SU-DHL-6 (cell line): ENCODE measurements around the gene NRL.

ENCODE experiments used
- H2AFZ ChIP-seq: fragments of 200-600 bp; sonication (generic); 2 replicates; pipeline ENCODE4 v1.6.1; 2014; ENCODE audit warnings: low read depth, mild to moderate bottlenecking, moderate library complexity, mixed read lengths, antibody characterized with exemption, low read length; ENCODE audit not compliant: severe bottlenecking
- H3F3A ChIP-seq: fragments of 200-600 bp; shearing (Covaris generic); 2 replicates; pipeline ENCODE4 v1.6.0; 2016; ENCODE audit warnings: antibody characterized with exemption, mild to moderate bottlenecking; ENCODE audit not compliant: insufficient read depth
- H3K27ac ChIP-seq: fragments of 200-600 bp; sonication (generic); 2 replicates; pipeline ENCODE4 v1.5.1; 2016; ENCODE audit warnings: low read depth, mild to moderate bottlenecking, low read length, moderate library complexity, mixed read lengths
- H3K27me3 ChIP-seq: fragments of 200-600 bp; sonication (generic), shearing (Covaris generic); 2 replicates; pipeline ENCODE4 v1.6.0; 2014; ENCODE audit warnings: mild to moderate bottlenecking, low read length
- H3K36me3 ChIP-seq: fragments of 200-600 bp; sonication (generic); 2 replicates; pipeline ENCODE4 v1.6.1; 2014; ENCODE audit warnings: mild to moderate bottlenecking, low read length, mixed read lengths
- H3K4me2 ChIP-seq: fragments of 300-600, 200-600 bp; shearing (Covaris generic), sonication (generic); 2 replicates; pipeline ENCODE4 v1.6.0; 2014; ENCODE audit warnings: low read length, low read depth, mild to moderate bottlenecking; ENCODE audit not compliant: poor library complexity, severe bottlenecking
- H3K4me3 ChIP-seq: fragments of 200-600 bp; sonication (generic); 2 replicates; pipeline ENCODE4 v1.5.1; 2014; ENCODE audit warnings: antibody characterized with exemption, low read length, mild to moderate bottlenecking, mixed read lengths; ENCODE audit not compliant: insufficient read depth, poor library complexity, severe bottlenecking
- H3K79me2 ChIP-seq: fragments of 200-600 bp; sonication (generic); 2 replicates; pipeline ENCODE4 v1.6.1; 2014; ENCODE audit warnings: mild to moderate bottlenecking, low read length, moderate library complexity; ENCODE audit not compliant: insufficient read depth
- H3K9ac ChIP-seq: fragments of 200-600 bp; sonication (generic); 2 replicates; pipeline ENCODE4 v1.7.0; 2014; ENCODE audit warnings: mild to moderate bottlenecking, low read length
- H3K9me2 ChIP-seq: fragments of 200-600 bp; sonication (generic); replicated peaks from 2 replicates; pipeline ENCODE4 v1.6.1; 2014; ENCODE audit warnings: low read length; ENCODE audit not compliant: insufficient read depth
- H3K9me3 ChIP-seq: fragments of 200-600 bp; sonication (generic); 2 replicates; pipeline ENCODE4 v1.6.1; 2014; ENCODE audit warnings: low read length, mixed read lengths; ENCODE audit not compliant: insufficient read depth
- H4K20me1 ChIP-seq: fragments of 200-600 bp; sonication (generic); 2 replicates; pipeline ENCODE4 v1.6.1; 2014; ENCODE audit warnings: low read depth, mild to moderate bottlenecking, antibody characterized with exemption, low read length, moderate library complexity, mixed read lengths
- EZH2phosphoT487 ChIP-seq: fragments of 200-600 bp; sonication (generic), shearing (Covaris generic); conservative IDR thresholded peaks from 2 replicates; pipeline ENCODE4 v1.6.1; 2018; ENCODE audit warnings: mild to moderate bottlenecking, antibody characterized with exemption, low read length, moderate library complexity, mixed read lengths
- TF ChIP-seq, protein P1 (sequence below): fragments of 200-600 bp; sonication (generic); IDR thresholded peaks from one replicate; pipeline ENCODE4 v1.5.1; 2017; ENCODE audit warnings: antibody characterized with exemption, mild to moderate bottlenecking, low read length, moderate library complexity; ENCODE audit not compliant: insufficient read depth, poor library complexity, severe bottlenecking

NRL gene

DNA sequence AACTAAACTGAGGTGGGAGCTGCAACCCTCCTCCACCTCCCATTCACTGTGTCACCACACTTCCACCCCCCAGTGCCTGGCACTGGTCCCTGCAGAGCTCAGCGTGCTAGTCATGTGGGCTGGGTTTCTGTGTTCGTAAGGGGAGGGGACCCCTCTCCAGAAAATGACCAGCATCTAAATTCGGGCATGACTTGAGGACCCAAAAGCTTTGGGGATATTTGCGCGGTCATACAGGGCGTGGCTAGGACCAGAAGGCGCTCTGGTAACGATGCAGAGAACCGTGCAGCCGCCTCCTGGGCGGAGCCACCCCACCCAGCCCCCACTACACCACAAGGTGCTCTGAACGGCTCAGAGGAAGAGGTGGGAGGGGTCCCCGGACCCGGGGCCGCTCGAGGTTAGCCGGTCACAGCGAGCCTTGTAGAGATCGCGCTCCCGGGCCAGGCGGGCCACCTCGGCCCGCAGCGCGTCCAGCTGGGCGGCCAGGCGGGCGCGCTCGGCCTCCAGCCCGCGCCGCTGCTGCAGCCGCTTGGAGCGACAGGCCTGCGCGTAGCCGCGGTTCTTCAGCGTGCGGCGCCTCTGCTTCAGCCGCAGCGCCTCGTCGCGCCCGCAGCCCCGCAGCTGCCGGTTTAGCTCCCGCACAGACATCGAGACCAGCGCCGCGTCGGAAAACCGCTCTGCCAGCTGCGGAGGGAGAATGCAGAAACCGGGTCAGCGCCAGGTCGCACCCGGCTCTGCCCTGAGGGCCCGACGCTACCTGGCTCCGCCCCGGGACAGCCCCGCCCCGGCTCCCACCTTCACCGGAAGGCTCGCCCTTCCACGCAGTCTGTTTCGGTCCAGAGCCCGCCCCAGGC, 33.6 kb downstream of the NRL start:
- no peaks in the 10 kb centered on the region for H3K27me3 ChIP-seq
- H3K79me2 ChIP-seq: no peaks in the 10 kb centered on the region
- peak overlapping the region; percentile 69 for H3K9ac ChIP-seq
- H3K36me3 ChIP-seq: no peaks in the 10 kb centered on the region
- peak overlapping the region; percentile 80 for H3K4me2 ChIP-seq
- peak overlapping the region; percentile 57 for H3K4me3 ChIP-seq
- 0 out of 2 replicates have a peak, but pooled peaks cover 3% of the 10 kb centered on the region for H3F3A ChIP-seq
- H4K20me1 ChIP-seq: no peaks in the 10 kb centered on the region
- H3K9me3 ChIP-seq: no peaks in the 10 kb centered on the region
- peak overlapping the region; percentile 75 for H2AFZ ChIP-seq
- H3K9me2 ChIP-seq: no peaks in the 10 kb centered on the region
- TF ChIP-seq EZH2phosphoT487: no peak
- TF ChIP-seq, protein P1, sequence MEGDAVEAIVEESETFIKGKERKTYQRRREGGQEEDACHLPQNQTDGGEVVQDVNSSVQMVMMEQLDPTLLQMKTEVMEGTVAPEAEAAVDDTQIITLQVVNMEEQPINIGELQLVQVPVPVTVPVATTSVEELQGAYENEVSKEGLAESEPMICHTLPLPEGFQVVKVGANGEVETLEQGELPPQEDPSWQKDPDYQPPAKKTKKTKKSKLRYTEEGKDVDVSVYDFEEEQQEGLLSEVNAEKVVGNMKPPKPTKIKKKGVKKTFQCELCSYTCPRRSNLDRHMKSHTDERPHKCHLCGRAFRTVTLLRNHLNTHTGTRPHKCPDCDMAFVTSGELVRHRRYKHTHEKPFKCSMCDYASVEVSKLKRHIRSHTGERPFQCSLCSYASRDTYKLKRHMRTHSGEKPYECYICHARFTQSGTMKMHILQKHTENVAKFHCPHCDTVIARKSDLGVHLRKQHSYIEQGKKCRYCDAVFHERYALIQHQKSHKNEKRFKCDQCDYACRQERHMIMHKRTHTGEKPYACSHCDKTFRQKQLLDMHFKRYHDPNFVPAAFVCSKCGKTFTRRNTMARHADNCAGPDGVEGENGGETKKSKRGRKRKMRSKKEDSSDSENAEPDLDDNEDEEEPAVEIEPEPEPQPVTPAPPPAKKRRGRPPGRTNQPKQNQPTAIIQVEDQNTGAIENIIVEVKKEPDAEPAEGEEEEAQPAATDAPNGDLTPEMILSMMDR: no peak
- no peak overlapping the region for H3K27ac ChIP-seq

DNA sequence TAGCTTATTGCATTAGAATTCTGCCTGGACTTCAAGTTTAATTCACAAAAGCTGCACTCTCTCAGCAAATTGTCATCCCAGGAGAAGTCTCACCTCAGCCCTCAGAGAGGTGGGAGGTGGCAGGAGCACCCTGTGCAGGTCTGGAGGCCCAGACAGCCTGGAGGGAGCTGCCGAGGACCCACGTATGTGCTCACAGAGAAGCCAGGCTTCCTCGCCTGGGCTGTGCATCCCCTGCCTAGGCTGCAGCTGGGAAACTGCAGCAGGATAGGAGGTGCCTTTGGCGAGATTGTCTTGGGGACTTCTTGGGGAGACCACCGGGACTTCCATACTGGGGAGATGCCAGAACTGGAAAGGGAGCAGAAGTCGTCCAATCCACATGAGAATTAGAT, 34.6 kb downstream of the NRL start:
- Histone ChIP-seq H3K27ac (no peak overlapping the region), H2AFZ (no peak overlapping the region), H3K27me3 (no peaks in the 10 kb centered on the region)

DNA sequence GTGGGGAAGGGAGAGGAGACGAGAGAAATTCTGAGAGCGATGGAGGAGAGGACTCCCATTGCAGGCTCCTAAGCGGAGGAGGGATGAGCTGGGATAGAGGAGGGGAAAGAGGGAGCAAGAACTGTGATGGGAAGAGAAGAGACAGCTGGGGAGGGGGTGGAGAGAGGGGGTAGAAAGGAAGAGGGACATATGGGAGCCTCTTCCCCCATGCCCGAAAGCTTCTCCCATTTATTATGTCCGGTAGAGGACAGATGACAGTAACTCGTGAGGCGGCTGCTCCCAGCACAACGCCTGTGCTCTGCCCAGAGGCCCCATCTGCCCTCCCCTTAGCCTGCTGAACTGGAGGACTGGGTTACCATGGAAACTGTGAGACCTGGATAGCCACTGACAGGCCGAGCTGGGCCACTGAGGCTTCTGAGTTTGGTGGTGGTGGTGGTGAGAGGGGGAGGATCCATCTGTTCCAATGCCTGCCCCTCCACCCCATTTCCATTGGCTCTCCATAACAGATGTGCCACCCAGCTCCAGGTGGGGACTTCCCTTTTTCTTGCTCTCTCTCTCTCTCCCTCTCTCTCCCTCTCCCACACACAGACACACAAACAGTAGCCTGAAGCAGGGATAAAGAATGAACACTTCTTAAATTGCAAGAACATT, 35.1 kb downstream of the NRL start:
- Histone ChIP-seq H3K27me3 (no peaks in the 10 kb centered on the region), H3K36me3 (no peaks in the 10 kb centered on the region), H3F3A (0 out of 2 replicates have a peak, but pooled peaks cover 3% of the 10 kb centered on the region), H3K9me2 (no peaks in the 10 kb centered on the region), H3K4me3 (no peak overlapping the region), H3K9ac (no peak overlapping the region), H2AFZ (no peak overlapping the region), H4K20me1 (no peaks in the 10 kb centered on the region), H3K4me2 (no peak overlapping the region), H3K79me2 (no peaks in the 10 kb centered on the region), H3K27ac (no peak overlapping the region), H3K9me3 (no peaks in the 10 kb centered on the region)
- TF ChIP-seq EZH2phosphoT487: no peak
- TF ChIP-seq, protein P1: no peak

More for the DNA sequence above, 34.6 kb downstream of the NRL start:
- H3K9me3 ChIP-seq: no peaks in the 10 kb centered on the region
- H3K4me2 ChIP-seq: no peak overlapping the region
- 0 out of 2 replicates have a peak, but pooled peaks cover 3% of the 10 kb centered on the region for H3F3A ChIP-seq
- H4K20me1 ChIP-seq: no peaks in the 10 kb centered on the region
- no peak overlapping the region for H3K4me3 ChIP-seq
- no peaks in the 10 kb centered on the region for H3K9me2 ChIP-seq
- no peaks in the 10 kb centered on the region for H3K36me3 ChIP-seq
- no peaks in the 10 kb centered on the region for H3K79me2 ChIP-seq
- TF ChIP-seq EZH2phosphoT487: no peak
- TF ChIP-seq, protein P1: no peak
- peak overlapping the region; percentile 69; the same call in 1 of the 2 replicates for H3K9ac ChIP-seq
